DND-41 (cell line): Measurements from ENCODE around the gene AHSA1.

ENCODE experiments used
- ATAC-seq: fragments of 200-7000 bp; cut with Tn5 transposase; 3 replicates; pipeline ENCODE4 v1.9.1; 2021; ENCODE audit warnings: low read depth; ENCODE audit not compliant: insufficient read depth
- DNase-seq: peaks from one replicate; pipeline ENCODE4 v3.0.0-alpha.2; 2020
- H2AFZ ChIP-seq: 2 replicates; pipeline ENCODE4 v1.6.0; 2012; ENCODE audit warnings: low read depth, low read length
- H3K27ac ChIP-seq: 2 replicates; pipeline ENCODE4 v1.5.1; 2012; ENCODE audit warnings: low read length, inconsistent platforms
- H3K27me3 ChIP-seq: fragments of 200-600 bp; sonication (generic); 2 replicates; pipeline ENCODE4 v1.6.0; 2012; ENCODE audit warnings: low read length, mild to moderate bottlenecking, inconsistent platforms; ENCODE audit not compliant: insufficient read depth, poor library complexity
- H3K36me3 ChIP-seq: 2 replicates; pipeline ENCODE4 v1.5.1; 2012; ENCODE audit warnings: low read length, inconsistent platforms; ENCODE audit not compliant: insufficient read depth
- H3K4me1 ChIP-seq: 2 replicates; pipeline ENCODE4 v1.5.1; 2012; ENCODE audit warnings: mild to moderate bottlenecking, low read length; ENCODE audit not compliant: insufficient read depth
- H3K4me2 ChIP-seq: 2 replicates; pipeline ENCODE4 v1.6.0; 2012; ENCODE audit warnings: mild to moderate bottlenecking, moderate library complexity, low read length, inconsistent platforms; ENCODE audit not compliant: insufficient read depth
- H3K4me3 ChIP-seq, 2 experiments: fragments of 200-600 bp in 1 of 2; shearing (Covaris generic) in 1 of 2; 2 replicates each; pipeline ENCODE4 v1.5.1; 2012 to 2016; ENCODE audit warnings: inconsistent platforms in 2 of 2, low read length in 2 of 2, mild to moderate bottlenecking in 2 of 2, low read depth in 1 of 2, moderate library complexity in 1 of 2
- H3K79me2 ChIP-seq: 2 replicates; pipeline ENCODE4 v1.6.0; 2012; ENCODE audit warnings: low read length, inconsistent platforms; ENCODE audit not compliant: insufficient read depth
- H3K9ac ChIP-seq: 2 replicates; pipeline ENCODE4 v1.6.0; 2012; ENCODE audit warnings: low read depth, mild to moderate bottlenecking, inconsistent platforms, low read length, moderate library complexity
- H3K9me3 ChIP-seq: 2 replicates; pipeline ENCODE4 v1.5.1; 2012; ENCODE audit warnings: low read length, moderate library complexity, mild to moderate bottlenecking, inconsistent platforms; ENCODE audit not compliant: insufficient read depth, severe bottlenecking
- H4K20me1 ChIP-seq: 2 replicates; pipeline ENCODE4 v1.6.0; 2012; ENCODE audit warnings: low read length; ENCODE audit not compliant: insufficient read depth
- EZH2 ChIP-seq: IDR thresholded peaks from 3 replicates; pipeline ENCODE4 v1.6.1; 2012; ENCODE audit warnings: borderline replicate concordance, low read depth, mild to moderate bottlenecking, moderate library complexity, low read length, inconsistent platforms; ENCODE audit not compliant: severe bottlenecking
- TF ChIP-seq, protein P1 (sequence below): IDR thresholded peaks from 2 replicates; pipeline ENCODE4 v1.5.1; 2012; ENCODE audit warnings: borderline replicate concordance, low read length, moderate library complexity, mild to moderate bottlenecking; ENCODE audit not compliant: poor library complexity, severe bottlenecking; ENCODE audit errors: extremely low read depth

Gene AHSA1

DNA sequence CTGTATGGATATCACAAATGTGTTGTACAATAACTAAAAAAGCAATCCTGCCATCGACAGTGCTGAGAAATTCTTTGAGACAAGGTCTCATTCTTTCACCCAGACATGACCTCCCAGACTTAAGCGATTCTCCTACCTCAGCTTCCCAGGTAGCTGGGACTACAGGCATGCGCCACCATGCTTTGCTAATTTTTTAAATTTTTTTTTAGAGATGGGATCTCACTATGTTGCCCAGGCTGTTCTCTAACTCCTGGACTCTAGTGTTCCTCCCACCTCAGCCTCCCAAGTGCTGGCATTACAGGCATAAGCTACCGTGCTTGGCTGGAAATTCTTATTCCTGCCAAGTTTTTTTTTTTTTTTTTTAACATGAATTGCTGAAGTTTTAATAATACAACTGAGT is 18.0 kb upstream of the AHSA1 start:
- Histone ChIP-seq H3K36me3 (peaks cover 64% of the 10 kb centered on the region), H4K20me1 (no peaks in the 10 kb centered on the region), H3K27me3 (no peaks in the 10 kb centered on the region), H3K4me3 (no peak overlapping the region), H3K79me2 (no peaks in the 10 kb centered on the region), H3K9ac (no peak overlapping the region), H3K9me3 (no peaks in the 10 kb centered on the region), H3K4me2 (no peak overlapping the region), H3K27ac (no peak overlapping the region), H2AFZ (no peak overlapping the region), H3K4me1 (no peaks in the 10 kb centered on the region)
- no peak for ATAC-seq
- TF ChIP-seq EZH2: no peak
- TF ChIP-seq, protein P1, sequence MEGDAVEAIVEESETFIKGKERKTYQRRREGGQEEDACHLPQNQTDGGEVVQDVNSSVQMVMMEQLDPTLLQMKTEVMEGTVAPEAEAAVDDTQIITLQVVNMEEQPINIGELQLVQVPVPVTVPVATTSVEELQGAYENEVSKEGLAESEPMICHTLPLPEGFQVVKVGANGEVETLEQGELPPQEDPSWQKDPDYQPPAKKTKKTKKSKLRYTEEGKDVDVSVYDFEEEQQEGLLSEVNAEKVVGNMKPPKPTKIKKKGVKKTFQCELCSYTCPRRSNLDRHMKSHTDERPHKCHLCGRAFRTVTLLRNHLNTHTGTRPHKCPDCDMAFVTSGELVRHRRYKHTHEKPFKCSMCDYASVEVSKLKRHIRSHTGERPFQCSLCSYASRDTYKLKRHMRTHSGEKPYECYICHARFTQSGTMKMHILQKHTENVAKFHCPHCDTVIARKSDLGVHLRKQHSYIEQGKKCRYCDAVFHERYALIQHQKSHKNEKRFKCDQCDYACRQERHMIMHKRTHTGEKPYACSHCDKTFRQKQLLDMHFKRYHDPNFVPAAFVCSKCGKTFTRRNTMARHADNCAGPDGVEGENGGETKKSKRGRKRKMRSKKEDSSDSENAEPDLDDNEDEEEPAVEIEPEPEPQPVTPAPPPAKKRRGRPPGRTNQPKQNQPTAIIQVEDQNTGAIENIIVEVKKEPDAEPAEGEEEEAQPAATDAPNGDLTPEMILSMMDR: no peak
- DNase-seq: no peak

DNA sequence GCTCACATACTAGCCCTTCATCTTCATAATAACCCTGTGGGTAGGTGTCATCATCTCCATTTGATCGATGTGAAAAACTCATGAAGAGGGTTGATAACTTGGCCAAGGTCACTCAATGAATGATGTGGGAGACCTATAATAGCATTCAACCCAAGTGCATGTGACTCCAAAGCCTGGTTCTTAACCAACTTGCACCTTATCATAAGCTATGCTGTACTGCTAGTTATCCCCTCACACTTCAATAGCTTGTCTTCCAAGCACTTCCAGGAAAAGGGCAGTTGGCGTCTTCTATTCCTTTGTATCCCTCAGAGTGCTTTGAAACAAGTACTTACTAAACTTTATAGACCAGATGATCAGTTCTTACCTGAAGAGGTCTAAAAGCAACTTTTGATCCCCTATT is 15.7 kb upstream of the AHSA1 start:
- no peaks in the 10 kb centered on the region for H3K4me1 ChIP-seq
- H3K27me3 ChIP-seq: no peaks in the 10 kb centered on the region
- no peak overlapping the region for H3K9ac ChIP-seq
- H3K36me3 ChIP-seq: peaks cover 52% of the 10 kb centered on the region
- no peak for DNase-seq
- H3K27ac ChIP-seq: no peak overlapping the region
- TF ChIP-seq, protein P1: no peak
- TF ChIP-seq EZH2: no peak
- no peak overlapping the region for H3K4me2 ChIP-seq
- H3K79me2 ChIP-seq: no peaks in the 10 kb centered on the region
- no peak for ATAC-seq
- H4K20me1 ChIP-seq: no peaks in the 10 kb centered on the region
- H3K4me3 ChIP-seq: no peak overlapping the region
- H2AFZ ChIP-seq: no peak overlapping the region
- no peaks in the 10 kb centered on the region for H3K9me3 ChIP-seq

DNA sequence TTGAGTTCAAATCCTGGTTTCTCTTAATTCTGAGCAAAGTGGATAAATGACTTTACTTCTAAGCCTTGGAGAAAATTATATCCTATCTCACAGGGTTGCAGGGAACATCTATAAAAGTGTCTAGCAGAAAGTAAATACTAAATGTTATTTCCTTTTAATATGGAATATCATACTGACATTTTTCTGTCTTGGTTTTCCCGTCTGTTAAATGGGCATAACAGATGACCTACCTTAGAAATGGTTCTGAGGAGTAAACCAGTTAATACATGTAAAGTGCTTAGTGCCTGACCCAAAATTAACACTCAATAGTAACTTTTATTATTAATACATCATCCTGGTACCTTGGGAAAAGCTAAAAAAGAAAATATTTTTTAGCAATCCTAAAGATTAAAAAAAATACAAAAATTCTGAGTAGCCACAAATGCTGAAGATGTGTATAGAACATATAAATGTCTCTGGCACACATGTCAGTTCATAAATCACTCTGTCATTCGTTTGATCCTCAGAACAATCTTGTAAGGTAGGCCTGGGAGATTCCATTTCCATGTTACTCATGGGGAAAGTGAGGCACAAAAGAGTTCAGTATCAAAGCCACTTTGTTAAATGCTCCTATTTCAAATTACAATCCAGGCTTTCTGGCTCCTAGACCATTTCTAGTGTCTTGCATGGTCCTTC is 1.8 kb upstream of the AHSA1 start:
- H3K27ac ChIP-seq: no peak overlapping the region; the same call in 1 of the 2 replicates
- peak overlapping the region; percentile 94 for H3K9ac ChIP-seq
- H3K4me2 ChIP-seq: peak overlapping the region; percentile 87
- peaks cover 54% of the 10 kb centered on the region for H3K79me2 ChIP-seq
- no peak for ATAC-seq
- H3K4me1 ChIP-seq: peaks cover 36% of the 10 kb centered on the region
- H4K20me1 ChIP-seq: peaks cover 26% of the 10 kb centered on the region
- H3K27me3 ChIP-seq: no peaks in the 10 kb centered on the region
- H3K36me3 ChIP-seq: peaks cover 42% of the 10 kb centered on the region
- no peaks in the 10 kb centered on the region for H3K9me3 ChIP-seq
- H2AFZ ChIP-seq: no peak overlapping the region
- no peak for TF ChIP-seq EZH2
- TF ChIP-seq, protein P1: no peak
- no peak for DNase-seq
- peak overlapping the region; percentile 78 to 82 for H3K4me3 ChIP-seq
